Tibial artery (tissue), 4 donors: Measurements from ENCODE around the gene UGT2B7.

ENCODE experiments used
- DNase-seq, 2 donors: peaks; one replicate each; pipeline ENCODE4 v3.0.0-alpha.2; 2019
- H3K27ac ChIP-seq, 2 donors: fragments of 200-600 bp; sonication (generic) in 1 of 2; 1 replicate in 1 of 2; 2 replicates in 1 of 2; pipeline ENCODE4 v1.5.1; 2018 to 2019; ENCODE audit warnings: mild to moderate bottlenecking in 1 of 2
- H3K27me3 ChIP-seq, 2 donors: fragments of 200-600 bp; sonication (generic) in 1 of 2; one replicate each; pipeline versions ENCODE4 v1.5.1 to v1.6.0; 2016 to 2019
- H3K36me3 ChIP-seq, 3 donors: fragments of 200-600 bp; sonication (generic) in 2 of 3; one replicate each; pipeline ENCODE4 v1.5.1; 2016 to 2019; ENCODE audit warnings: mild to moderate bottlenecking in 2 of 3
- H3K4me1 ChIP-seq, 4 donors: fragments of 200-600 bp; sonication (generic) in 2 of 4; 1 replicate in 3 of 4; 2 replicates in 1 of 4; pipeline ENCODE4 v1.5.1; 2016 to 2019
- H3K4me3 ChIP-seq, 2 donors: fragments of 200-600 bp; sonication (generic) in 1 of 2; 1 replicate in 1 of 2; 2 replicates in 1 of 2; pipeline ENCODE4 v1.5.1; 2018 to 2019; ENCODE audit warnings: mild to moderate bottlenecking in 2 of 2
- H3K9me3 ChIP-seq, 3 donors: fragments of 200-600 bp; sonication (generic) in 1 of 3; one replicate each; pipeline ENCODE4 v1.5.1; 2016 to 2019
- intact Hi-C: fragments of 100-400 bp; cut with DNase I; formaldehyde crosslinking; loops from one replicate; pipeline ENCODE4 v1.15.0; 2023; ENCODE audit warnings: low total_unique reads
- TF ChIP-seq, protein P1 (sequence below), 2 experiments: fragments of 200-600 bp in 1 of 2; fragments of 450-650 bp in 1 of 2; IDR thresholded peaks; one replicate each; pipeline ENCODE4 v1.5.1; 2017 to 2019; ENCODE audit warnings: antibody characterized with exemption in 2 of 2, mild to moderate bottlenecking in 1 of 2, moderate library complexity in 1 of 2

Gene UGT2B7

DNA sequence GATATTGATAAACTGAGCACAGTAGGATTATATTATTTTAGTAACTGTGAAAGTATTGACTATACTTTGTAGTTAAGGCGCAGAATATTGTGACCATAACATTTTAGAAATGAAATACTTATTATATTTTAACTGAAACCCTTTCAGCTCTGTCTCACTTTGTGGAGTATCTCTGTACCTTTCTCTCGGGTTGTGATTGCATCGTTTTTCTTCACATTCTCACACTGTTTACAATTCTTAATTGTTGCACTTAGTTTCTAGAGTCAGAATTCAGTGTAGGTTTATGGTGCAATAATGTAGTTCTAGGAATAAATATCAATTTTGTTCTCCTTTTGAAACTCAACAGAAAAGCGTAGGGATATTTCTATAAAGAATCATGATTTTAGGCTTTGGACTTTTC lies 57.7 kb downstream of the UGT2B7 start:
- TF ChIP-seq, protein P1, sequence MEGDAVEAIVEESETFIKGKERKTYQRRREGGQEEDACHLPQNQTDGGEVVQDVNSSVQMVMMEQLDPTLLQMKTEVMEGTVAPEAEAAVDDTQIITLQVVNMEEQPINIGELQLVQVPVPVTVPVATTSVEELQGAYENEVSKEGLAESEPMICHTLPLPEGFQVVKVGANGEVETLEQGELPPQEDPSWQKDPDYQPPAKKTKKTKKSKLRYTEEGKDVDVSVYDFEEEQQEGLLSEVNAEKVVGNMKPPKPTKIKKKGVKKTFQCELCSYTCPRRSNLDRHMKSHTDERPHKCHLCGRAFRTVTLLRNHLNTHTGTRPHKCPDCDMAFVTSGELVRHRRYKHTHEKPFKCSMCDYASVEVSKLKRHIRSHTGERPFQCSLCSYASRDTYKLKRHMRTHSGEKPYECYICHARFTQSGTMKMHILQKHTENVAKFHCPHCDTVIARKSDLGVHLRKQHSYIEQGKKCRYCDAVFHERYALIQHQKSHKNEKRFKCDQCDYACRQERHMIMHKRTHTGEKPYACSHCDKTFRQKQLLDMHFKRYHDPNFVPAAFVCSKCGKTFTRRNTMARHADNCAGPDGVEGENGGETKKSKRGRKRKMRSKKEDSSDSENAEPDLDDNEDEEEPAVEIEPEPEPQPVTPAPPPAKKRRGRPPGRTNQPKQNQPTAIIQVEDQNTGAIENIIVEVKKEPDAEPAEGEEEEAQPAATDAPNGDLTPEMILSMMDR (IDR thresholded peaks at IDR 0.05), result no peak
- no peak for DNase-seq
- Histone ChIP-seq H3K27me3 (no peaks in the 10 kb centered on the region), H3K36me3 (no peaks in the 10 kb centered on the region), H3K27ac (no peak overlapping the region), H3K4me3 (no peak overlapping the region), H3K9me3 (no peaks in the 10 kb centered on the region), H3K4me1 (no peaks in the 10 kb centered on the region)
- intact Hi-C loops, result no loop called here

DNA sequence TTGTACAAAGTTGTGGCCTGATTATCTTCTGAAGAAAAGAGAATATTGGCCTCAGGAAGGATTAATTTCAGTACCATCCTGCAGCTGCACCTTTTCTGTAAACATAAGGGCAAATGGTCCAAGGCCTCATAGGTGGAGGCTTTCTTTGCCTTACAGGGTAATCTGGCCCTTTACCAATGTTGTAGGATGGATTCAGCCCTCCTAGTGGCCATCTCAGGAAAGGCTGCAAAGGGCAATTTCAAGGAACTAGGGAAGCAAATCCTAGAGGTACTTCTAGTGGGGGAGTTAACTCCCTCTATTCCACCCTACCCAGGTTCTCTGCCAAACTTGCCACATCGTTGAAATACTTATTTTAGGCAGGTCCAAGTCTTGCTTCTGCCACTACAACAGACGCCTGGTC lies 60.6 kb downstream of the UGT2B7 start:
- TF ChIP-seq, protein P1 (IDR thresholded peaks at IDR 0.05), result no peak
- Histone ChIP-seq H3K4me1 (no peaks in the 10 kb centered on the region), H3K27ac (no peak overlapping the region), H3K27me3 (no peaks in the 10 kb centered on the region), H3K9me3 (no peaks in the 10 kb centered on the region), H3K36me3 (no peaks in the 10 kb centered on the region), H3K4me3 (no peak overlapping the region)
- DNase-seq, result no peak
- intact Hi-C loops, result no loop called here
